Measurements from ENCODE around the gene AGRN.

GRCh38 chr1:981955-982558 is 37.9 kb upstream of the AGRN start, which contains the start of gene PERM1:
- TF ChIP-seq CTCF (IDR thresholded peaks at IDR 0.05), result no peak
- no peak for TF ChIP-seq POLR2A (IDR thresholded peaks at IDR 0.05)
